ENCODE measurements around the gene SLC22A23.

SLC22A23 gene

DNA sequence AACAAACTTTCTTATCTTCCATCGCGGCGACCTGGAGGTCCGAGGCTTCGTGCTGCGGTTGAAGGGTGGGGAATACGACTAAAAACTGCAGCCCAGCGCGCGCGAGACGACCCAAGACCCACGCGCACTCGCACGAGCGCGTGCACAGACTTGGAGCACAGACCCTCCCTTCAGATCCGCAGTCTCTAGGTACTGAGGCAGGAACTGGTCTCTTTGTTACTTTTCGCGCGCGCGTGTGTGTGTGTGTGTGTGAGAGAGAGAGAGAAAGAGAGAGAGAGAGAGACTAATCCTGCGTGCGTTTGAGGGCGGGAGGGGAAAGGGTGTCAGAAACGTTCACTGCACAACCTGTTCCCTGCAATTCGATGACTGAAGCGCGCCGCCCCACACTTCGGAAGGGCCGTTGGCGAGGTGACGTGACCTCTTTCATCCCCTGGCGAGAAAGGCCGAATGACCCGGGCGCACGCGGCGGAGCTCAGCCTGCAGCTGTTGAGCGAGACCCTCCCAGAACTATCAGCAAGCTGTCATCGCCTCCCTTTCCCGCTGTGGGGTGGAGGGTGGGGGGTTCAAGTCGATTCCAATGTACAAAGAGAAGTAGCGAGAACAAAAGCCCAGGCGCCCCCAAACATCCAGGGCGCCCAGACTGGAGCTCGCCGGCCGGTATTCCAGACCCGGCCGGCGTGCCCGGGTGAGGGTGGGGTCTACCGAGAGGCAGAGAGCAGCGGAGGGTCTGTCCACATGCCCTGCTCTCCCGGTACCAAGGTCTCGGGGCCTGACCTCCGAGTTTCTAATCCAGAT lies 227.9 kb downstream of the SLC22A23 start:
- no peak for TF ChIP-seq POLR2A (IDR thresholded peaks at IDR 0.05; ENCODE audit: low read depth, low read length)
- no peak for FAIRE-seq
- no peak for DNase-seq (ENCODE audit: insufficient read length, low spot score)

DNA sequence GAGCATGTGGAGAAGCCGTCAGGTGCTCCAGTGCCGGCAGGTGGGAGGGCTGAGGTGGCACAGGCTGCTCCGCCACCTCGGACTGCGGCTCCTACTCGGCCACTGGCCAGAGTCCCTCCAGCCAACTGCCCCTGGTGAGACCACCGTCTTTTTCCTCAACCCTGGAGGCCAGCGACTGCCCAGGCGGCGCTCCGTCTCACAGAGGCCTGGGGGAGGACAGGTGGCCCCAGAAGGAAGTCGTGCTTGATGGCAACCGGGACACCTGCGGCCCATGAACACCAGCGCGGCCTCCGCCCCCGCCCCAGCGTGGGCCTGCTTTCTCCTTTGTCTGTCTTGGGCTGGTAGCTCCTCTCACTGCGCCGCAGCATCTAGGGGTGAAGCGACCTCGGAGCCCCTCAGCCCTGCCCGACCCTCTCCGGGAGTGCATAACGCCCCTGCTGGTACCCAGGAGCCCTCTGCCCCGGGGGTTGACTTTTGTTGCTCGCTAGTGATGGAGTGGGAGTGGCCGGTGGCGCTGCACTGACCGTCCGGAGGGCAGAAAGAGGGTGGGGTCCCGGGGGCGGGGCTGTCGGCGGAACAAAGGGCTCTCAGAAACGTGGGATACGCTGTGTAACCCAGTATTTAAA lies 228.7 kb downstream of the SLC22A23 start:
- TF ChIP-seq POLR2A (IDR thresholded peaks at IDR 0.05; ENCODE audit: low read depth, low read length), result no peak
- FAIRE-seq (no peak), DNase-seq (ENCODE audit: insufficient read length, low spot score) (no peak)

GRCh38 chr6:3227363-3228045 lies 229.3 kb downstream of the SLC22A23 start, which contains the start of gene TUBB2B:
Gene TUBB2B, minus strand, starts transcription at chr6:3227653. Its CDS starts 110 bp downstream, at chr6:3227543.
- no peak for DNase-seq (ENCODE audit: insufficient read length, low spot score)
- no peak for TF ChIP-seq POLR2A (IDR thresholded peaks at IDR 0.05; ENCODE audit: low read depth, low read length)
- no peak for FAIRE-seq

DNA sequence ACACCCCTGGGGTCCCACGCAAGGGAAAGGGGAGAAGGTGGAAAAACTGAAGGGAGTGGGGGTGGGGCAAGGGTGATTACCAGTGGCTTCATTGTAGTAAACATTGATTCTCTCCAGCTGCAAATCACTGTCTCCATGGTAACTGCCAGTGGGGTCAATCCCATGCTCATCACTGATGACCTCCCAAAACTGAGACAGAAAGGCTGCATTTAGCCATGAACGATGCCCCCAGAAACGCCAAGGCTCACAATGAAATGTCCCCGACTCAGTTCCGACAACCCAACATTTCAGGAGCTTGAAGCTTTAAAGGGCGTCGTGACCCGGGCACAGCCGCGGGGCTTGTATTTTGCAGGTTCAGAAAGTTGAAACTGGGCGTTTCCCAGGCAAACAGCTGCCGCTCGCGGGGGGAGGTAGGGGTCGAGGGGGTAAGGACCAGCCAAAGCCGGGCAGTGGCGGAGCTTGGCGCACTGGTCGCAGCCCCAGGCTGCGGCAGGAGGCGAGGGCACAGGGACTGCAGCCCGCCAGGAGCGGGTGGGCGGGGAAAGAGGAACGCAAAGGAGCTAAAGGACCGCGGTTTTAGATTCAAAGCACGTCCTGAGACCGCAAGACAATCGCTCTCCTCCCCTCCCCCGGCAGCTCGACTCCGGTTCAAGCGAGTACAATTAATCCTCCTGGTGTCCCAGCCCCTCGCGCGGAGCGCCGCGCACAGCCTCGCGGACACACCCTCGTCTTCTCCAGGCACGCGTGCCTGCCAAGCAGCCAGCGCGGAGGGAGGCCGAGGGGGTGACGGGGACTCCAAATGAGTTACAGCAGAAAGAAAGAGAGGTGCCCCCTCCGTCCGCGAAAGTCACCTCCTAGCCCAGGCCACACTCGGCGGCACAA lies 230.1 kb downstream of the SLC22A23 start:
- no peak for TF ChIP-seq POLR2A (IDR thresholded peaks at IDR 0.05; ENCODE audit: low read depth, low read length)
- DNase-seq (ENCODE audit: insufficient read length, low spot score) (no peak), FAIRE-seq (no peak)

- DNase-seq (ENCODE audit: insufficient read length, low spot score), result no peak
- TF ChIP-seq POLR2A (IDR thresholded peaks at IDR 0.05; ENCODE audit: low read depth, low read length), result no peak
- no peak for FAIRE-seq
Measured at GRCh38 chr6:3226042-3226441, 230.8 kb downstream of the SLC22A23 start.

DNA sequence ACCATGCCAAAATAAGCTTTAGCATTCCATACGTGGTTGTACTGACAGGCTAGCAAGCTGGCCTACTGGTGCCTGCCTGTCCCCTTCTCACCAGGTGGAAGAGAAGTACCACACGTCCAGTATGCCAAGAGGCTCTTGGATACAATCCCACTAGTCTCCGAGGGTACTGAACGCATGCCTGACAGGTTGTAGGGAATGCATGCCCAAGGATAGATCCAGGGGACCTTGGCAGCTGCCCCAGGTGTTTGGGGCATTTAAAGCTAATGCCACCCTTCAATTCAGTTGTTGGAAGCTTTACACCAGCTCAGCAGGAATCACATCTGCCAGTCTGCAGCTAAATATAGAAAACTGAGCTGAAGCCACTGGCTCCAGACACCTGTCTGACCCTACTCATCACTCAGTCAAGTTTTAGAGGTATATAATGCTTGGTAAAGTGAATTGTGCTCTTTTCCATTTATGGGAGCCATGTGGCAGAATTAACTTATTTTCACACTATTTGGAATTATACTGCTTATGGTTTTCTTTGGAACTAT lies 234.3 kb downstream of the SLC22A23 start:
- no peak for DNase-seq (ENCODE audit: insufficient read length, low spot score)
- no peak for TF ChIP-seq POLR2A (IDR thresholded peaks at IDR 0.05; ENCODE audit: low read depth, low read length)

DNA sequence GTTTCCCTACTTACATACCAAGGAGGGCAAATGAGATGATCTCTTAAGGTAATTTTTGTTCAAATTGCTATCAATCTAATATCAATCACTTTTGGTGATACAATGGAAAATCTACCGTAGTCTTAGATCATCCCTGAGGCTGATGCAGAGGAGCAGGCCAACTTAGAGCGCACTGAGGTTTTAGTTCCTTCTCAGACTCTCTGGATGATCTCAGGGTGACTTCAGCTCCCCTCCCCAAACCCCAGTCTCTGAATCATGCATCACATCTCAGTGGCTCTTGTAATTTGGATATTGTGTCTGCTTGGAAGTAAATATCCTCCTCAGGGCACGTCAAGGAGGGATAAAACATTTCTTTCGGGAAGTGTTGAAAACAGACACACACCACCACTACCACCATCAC lies 235.3 kb downstream of the SLC22A23 start:
- DNase-seq (ENCODE audit: insufficient read length, low spot score) (no peak), FAIRE-seq (no peak)
- no peak for TF ChIP-seq POLR2A (IDR thresholded peaks at IDR 0.05; ENCODE audit: low read depth, low read length)

More for the DNA sequence above, 234.3 kb downstream of the SLC22A23 start:
- FAIRE-seq, result no peak

- DNase-seq (ENCODE audit: insufficient read length, low spot score), result no peak
- no peak for FAIRE-seq
- TF ChIP-seq POLR2A (IDR thresholded peaks at IDR 0.05; ENCODE audit: low read depth, low read length), result no peak
Measured at GRCh38 chr6:3220366-3220765, 236.5 kb downstream of the SLC22A23 start.
